ENCODE data around the gene HNF1A. TPM values are rescaled to one million over a fixed set of nuclear protein-coding genes. Genes with fewer than 3 reads are reported as not detected.

The HNF1A gene
- total and polyA plus RNA-seq, 9 of the 15 experiments (the other 6 are each of a cell fraction or from before 2014, with no cell fraction given): not detected

DNA sequence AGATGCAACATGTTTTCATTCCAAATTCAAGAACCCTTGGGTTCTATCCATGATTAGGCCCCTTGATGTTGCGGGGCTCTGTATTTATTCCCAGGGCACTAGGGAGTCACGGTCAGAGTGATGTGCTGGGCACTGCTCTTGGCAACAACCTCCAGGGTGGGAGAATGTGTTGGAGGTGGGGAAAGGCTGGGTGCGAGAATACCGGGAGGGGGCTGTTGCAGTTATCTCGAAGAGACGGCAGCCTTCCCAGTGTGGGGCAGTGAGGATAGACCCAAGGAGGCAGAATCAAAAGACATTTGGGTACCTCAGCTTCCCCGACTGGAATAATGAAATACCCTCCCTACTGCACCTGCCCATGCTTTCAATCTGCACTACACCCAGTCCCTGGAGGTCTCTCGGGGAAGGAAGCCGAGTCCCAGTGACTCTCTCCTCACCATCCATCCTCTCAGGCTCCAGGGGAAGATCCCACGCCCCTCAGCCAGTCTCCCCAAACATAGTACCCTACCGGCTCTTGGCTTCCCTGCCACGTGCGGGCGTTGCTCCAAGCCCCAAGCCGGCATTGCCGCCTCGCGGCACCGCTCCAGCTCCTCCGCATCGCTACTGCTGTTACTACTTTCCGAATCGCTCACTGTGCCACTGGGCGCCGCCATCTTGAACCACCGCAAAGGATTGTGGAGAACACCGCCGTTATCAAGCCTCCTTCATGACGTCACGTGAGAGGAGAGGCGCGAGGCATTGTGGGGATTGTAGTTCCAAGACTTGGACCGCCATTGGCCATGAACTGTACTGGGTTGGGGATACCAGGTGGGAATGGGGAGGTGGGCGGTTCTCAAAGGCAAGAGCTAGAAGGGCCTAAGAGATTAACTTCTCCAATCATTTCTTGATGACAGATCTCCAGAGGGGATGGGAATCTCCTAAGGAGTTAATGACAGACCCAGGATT lies 37.8 kb downstream of the HNF1A start, which contains the start of gene C12orf43 (continued):
- TF ChIP-seq, protein P1, sequence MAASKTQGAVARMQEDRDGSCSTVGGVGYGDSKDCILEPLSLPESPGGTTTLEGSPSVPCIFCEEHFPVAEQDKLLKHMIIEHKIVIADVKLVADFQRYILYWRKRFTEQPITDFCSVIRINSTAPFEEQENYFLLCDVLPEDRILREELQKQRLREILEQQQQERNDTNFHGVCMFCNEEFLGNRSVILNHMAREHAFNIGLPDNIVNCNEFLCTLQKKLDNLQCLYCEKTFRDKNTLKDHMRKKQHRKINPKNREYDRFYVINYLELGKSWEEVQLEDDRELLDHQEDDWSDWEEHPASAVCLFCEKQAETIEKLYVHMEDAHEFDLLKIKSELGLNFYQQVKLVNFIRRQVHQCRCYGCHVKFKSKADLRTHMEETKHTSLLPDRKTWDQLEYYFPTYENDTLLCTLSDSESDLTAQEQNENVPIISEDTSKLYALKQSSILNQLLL (CRISPR knock-in tag; IDR thresholded peaks at IDR 0.05; ENCODE audit: borderline replicate concordance): no peak
- TF ChIP-seq, protein P2, sequence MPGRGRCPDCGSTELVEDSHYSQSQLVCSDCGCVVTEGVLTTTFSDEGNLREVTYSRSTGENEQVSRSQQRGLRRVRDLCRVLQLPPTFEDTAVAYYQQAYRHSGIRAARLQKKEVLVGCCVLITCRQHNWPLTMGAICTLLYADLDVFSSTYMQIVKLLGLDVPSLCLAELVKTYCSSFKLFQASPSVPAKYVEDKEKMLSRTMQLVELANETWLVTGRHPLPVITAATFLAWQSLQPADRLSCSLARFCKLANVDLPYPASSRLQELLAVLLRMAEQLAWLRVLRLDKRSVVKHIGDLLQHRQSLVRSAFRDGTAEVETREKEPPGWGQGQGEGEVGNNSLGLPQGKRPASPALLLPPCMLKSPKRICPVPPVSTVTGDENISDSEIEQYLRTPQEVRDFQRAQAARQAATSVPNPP (IDR thresholded peaks at IDR 0.05; ENCODE audit: borderline replicate concordance, insufficient read depth, insufficient read length): no peak
- no peak for TF ChIP-seq CCNT2 (IDR thresholded peaks at IDR 0.05; ENCODE audit: borderline replicate concordance, extremely low read depth, insufficient read length, low read depth, low read length)
- no peak for TF ChIP-seq ZNF57 (CRISPR knock-in tag; IDR thresholded peaks at IDR 0.05)
- TF ChIP-seq MYC (IDR thresholded peaks at IDR 0.05; ENCODE audit: low read depth, low read length): peak; percentile 57
- peak; percentile 52; the same call in 1 of the 2 replicates for TF ChIP-seq MYC (CRISPR knock-in tag; IDR thresholded peaks at IDR 0.05; ENCODE audit: borderline replicate concordance, low read depth)
- no peak for TF ChIP-seq E2F3 (CRISPR knock-in tag; IDR thresholded peaks at IDR 0.05)
- TF ChIP-seq BRD9 (IDR thresholded peaks at IDR 0.05; ENCODE audit: low read depth, partially characterized antibody): no peak
- TF ChIP-seq SREBF2 (CRISPR knock-in tag; IDR thresholded peaks at IDR 0.05): no peak
- TF ChIP-seq PCBP1 (IDR thresholded peaks at IDR 0.05; ENCODE audit: low read depth, low read length, poor library complexity, severe bottlenecking): no peak
- TF ChIP-seq POLR3A (IDR thresholded peaks at IDR 0.05; ENCODE audit: borderline replicate concordance, extremely low read depth, insufficient read depth, insufficient read length): no peak
- no peak for TF ChIP-seq FOS (IDR thresholded peaks at IDR 0.05; ENCODE audit: extremely low read depth, insufficient read length)
- TF ChIP-seq, protein P3, sequence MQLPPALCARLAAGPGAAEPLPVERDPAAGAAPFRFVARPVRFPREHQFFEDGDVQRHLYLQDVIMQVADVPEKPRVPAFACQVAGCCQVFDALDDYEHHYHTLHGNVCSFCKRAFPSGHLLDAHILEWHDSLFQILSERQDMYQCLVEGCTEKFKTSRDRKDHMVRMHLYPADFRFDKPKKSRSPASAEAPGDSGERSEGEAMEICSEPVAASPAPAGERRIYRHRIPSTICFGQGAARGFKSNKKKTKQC (CRISPR knock-in tag; IDR thresholded peaks at IDR 0.05): peak; percentile 34; the same call in 1 of the 2 replicates
- TF ChIP-seq ETV6 (IDR thresholded peaks at IDR 0.05; ENCODE audit: borderline replicate concordance in 1 of 2, low read depth in 2 of 2, low read length in 1 of 2): no peak
- no peak for TF ChIP-seq ETV6 (CRISPR knock-in tag; IDR thresholded peaks at IDR 0.05; ENCODE audit: borderline replicate concordance)
- TF ChIP-seq, protein P4, sequence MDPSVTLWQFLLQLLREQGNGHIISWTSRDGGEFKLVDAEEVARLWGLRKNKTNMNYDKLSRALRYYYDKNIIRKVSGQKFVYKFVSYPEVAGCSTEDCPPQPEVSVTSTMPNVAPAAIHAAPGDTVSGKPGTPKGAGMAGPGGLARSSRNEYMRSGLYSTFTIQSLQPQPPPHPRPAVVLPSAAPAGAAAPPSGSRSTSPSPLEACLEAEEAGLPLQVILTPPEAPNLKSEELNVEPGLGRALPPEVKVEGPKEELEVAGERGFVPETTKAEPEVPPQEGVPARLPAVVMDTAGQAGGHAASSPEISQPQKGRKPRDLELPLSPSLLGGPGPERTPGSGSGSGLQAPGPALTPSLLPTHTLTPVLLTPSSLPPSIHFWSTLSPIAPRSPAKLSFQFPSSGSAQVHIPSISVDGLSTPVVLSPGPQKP (CRISPR knock-in tag; IDR thresholded peaks at IDR 0.05): no peak
- no peak for TF ChIP-seq KDM2B (CRISPR knock-in tag; IDR thresholded peaks at IDR 0.05)
- no peak for TF ChIP-seq WHSC1 (IDR thresholded peaks at IDR 0.05; ENCODE audit: low read length)
- 0 out of 2 replicates have a peak, but pooled peaks have one; percentile 59 for TF ChIP-seq ZC3H11A (IDR thresholded peaks at IDR 0.05; ENCODE audit: low read depth, low read length)
- peak; percentile 98 for TF ChIP-seq ZNF143 (CRISPR knock-in tag; IDR thresholded peaks at IDR 0.05)
- TF ChIP-seq KAT8 (IDR thresholded peaks at IDR 0.05; ENCODE audit: low read depth): 0 out of 2 replicates have a peak, but pooled peaks have one; percentile 50
- no peak for TF ChIP-seq BRF1 (IDR thresholded peaks at IDR 0.05; ENCODE audit: borderline replicate concordance, extremely low read depth, insufficient read length)
- TF ChIP-seq CHD2 (IDR thresholded peaks at IDR 0.05; ENCODE audit: low read depth, low read length): peak; percentile 66

Data from K562 (cell line).